VCaP (cell line): ENCODE data around the gene ARMH1.

Experiments used
- H3K27ac ChIP-seq: fragments of 450-650 bp; 2 replicates; pipeline ENCODE4 v1.5.1; 2017
- TF ChIP-seq, protein P1 (sequence below): fragments of 450-650 bp; conservative IDR thresholded peaks from 2 replicates; pipeline ENCODE4 v1.5.1; 2017; ENCODE audit warnings: mild to moderate bottlenecking, moderate library complexity

Gene ARMH1

DNA sequence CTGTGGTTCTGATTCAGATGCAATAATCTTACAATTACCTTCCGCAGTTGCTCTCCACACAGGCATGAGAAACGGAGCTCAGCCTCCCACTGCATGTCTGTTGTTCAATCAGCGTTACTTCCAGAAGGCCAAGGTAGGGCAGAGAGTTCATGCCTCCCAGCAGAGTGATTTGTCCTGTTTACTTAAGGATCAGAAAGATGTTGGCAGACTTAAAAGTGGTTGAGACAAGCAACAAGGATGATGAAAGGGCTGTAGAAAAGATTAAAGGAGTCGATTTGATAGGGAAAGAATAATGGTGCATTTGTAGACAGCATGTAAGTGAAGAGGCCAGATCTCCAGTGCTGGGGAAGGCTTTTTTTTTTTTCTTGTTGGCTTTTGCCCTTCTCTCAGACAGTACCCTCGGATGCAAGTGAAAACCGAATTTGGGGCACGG, 26.6 kb downstream of the ARMH1 start:
- no peak overlapping the region for H3K27ac ChIP-seq
- TF ChIP-seq, protein P1, sequence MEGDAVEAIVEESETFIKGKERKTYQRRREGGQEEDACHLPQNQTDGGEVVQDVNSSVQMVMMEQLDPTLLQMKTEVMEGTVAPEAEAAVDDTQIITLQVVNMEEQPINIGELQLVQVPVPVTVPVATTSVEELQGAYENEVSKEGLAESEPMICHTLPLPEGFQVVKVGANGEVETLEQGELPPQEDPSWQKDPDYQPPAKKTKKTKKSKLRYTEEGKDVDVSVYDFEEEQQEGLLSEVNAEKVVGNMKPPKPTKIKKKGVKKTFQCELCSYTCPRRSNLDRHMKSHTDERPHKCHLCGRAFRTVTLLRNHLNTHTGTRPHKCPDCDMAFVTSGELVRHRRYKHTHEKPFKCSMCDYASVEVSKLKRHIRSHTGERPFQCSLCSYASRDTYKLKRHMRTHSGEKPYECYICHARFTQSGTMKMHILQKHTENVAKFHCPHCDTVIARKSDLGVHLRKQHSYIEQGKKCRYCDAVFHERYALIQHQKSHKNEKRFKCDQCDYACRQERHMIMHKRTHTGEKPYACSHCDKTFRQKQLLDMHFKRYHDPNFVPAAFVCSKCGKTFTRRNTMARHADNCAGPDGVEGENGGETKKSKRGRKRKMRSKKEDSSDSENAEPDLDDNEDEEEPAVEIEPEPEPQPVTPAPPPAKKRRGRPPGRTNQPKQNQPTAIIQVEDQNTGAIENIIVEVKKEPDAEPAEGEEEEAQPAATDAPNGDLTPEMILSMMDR = no peak

DNA sequence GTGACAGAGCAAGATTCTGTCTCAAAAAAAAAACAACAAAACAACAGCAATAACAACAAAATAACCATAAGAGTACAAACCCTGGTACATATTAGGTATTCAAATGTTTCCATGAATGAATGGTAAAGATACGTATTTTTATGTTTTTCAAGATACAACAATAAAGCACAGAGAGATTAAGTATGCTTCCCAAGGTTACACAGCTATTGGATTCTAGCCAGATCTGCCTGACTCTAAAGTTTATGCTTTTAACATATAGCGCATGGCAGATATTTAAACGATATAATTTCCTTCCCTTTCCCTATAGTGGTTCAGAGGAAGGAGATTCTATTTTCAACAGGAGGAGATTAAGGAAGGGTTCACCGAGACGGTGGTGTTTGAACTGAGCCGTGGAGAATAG, 31.0 kb downstream of the ARMH1 start:
- no peak overlapping the region for H3K27ac ChIP-seq
- TF ChIP-seq, protein P1 = no peak

DNA sequence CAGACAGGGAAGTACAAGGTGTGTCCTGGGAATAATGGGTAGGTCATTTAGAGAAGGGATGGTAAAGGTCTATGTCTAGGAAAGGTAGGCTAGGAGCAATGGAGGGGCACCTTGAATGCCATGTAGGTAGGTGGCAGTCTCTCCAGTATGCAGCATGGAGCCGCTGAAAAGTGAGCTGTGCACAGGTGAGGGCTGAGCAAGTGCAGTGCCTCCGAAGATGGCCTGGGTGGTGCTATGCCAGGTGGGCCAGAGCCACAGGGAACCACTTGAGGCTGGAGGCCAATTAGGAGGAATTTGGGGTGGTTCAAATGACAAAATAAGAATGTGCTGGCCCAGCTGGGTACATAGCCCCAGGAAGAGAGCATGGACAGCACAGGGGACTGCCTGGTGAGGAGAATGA, 31.4 kb downstream of the ARMH1 start:
- TF ChIP-seq, protein P1 = no peak
- H3K27ac ChIP-seq = no peak overlapping the region

DNA sequence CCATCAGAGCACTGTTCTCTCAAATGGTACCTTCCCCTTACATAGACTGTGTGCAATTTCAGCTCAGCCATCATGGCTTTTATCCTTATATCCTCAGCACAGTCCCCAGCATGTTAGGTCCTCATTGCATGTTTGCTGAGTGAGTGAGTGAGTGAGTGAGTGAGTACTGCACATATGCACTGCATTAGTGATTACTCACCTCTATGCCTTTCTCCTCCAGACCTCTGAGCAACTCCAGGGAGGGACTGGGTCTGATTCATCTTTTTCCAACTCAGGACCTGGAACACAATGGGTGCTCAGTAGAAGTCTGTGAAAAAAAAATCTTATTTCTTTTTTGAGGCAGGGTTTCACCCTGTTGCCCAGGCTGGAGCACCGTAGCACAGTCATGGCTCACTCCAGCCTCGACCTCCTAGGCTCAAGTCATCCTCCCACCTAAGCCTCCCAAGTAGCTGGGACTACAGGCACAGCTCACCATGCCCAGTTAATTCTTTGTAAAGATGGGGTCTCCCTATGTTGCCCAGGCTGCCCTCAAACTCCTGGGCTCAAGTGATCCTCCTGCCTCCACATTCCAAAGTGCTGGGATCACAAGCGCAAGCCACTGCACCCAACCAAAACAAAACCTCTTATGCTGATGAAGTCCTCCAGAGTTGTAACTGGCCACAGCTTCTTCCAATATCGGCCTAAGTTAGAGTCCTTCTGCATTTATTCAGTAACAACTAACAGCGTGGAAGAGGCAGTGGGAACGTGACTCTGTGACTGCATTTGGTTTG, 32.8 kb downstream of the ARMH1 start:
- TF ChIP-seq, protein P1 = no peak

DNA sequence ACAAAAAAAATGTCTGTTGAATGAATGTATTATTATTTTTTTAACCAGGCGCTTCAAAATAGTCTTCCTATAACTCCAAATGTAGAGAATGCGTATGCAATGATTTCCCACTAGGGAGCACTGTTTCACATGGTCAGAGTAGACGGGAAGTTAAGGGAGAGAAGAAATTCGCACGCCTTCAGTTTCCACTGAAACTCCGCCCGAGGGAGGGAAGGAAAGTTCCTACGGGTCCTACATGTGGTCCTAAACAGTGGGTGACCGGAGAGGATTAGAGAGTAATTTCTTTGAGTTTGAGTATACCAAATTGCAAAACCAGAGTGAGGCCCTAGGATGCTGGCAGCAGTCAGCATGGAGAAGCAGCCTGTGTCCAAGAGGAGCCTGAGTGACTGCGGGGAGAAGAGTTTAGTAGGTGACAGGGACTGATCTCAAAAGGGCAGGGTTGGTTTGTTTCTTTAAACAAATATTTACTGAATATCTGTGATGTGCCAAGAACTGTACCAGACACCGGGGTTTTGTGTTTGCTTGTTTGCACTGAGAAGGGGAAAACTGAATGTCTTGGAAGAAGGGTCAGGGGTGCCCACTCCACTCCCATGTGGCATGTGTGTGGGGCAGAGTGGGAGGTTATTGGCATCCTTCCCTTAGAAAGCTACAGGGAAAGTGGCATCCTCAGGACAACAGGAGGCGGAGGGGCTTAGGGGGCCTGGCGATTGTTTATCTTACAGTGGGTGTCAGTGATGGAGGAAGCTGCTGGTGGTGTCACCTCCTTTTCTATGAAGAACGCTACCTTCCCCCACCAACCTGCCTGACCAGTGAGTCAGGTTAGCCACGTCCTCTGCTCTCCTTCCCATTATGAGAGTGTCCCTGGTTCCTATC, 33.7 kb downstream of the ARMH1 start:
- H3K27ac ChIP-seq = no peak overlapping the region
- TF ChIP-seq, protein P1 = no peak

More for the DNA sequence above, 32.8 kb downstream of the ARMH1 start:
- H3K27ac ChIP-seq = no peak overlapping the region

DNA sequence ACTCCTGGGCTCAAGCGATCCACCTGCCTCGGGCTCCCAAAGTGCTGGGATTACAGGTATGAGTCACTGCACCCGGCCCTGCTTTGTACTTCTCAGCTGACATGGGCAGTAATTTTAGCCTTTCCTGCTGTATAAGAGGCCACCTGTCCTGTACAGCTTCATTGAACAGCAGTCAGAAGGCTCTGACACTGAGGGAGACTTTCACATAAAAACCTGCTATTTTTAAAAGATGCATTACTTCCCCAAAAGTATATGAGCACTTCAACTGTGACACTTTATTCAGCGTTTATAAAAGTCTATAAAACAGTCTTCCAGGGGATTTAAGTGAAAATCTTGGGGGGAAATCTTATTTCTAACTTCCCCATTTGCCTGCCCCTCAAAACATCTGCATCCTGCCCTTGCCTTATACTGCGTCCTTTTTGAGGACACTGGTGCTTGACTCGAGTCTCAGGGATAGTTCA, 38.8 kb downstream of the ARMH1 start:
- TF ChIP-seq, protein P1 = no peak
- no peak overlapping the region for H3K27ac ChIP-seq

DNA sequence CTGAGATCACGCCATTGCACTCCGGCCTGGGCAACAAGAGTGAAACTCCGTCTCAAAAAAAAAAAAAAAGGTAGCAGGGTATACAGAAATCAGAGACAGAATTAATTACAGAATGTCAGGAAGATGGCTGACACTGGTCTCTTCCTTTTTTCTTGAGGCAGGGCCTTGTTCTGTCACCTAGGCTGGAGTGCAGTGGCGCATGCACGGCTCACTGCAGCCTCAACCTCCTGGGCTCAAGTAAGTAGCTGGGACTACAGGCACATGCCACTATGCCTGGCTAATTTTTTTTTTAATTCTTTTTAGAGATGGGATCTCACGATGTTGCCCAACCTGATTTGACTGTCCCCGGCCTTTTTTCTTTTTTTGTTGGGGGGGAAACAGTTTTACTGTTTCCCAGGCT, 40.0 kb downstream of the ARMH1 start:
- TF ChIP-seq, protein P1 = no peak
- H3K27ac ChIP-seq = no peak overlapping the region
